Eye (tissue), 1 donor: ENCODE results near the gene PAX3.

Experiments
- DNase-seq: peaks from one replicate; pipeline ENCODE4 v3.0.0-alpha.2; 2015

The PAX3 gene

GRCh38 chr2:222298311-222299150 lies at the start of gene PAX3:
Gene PAX3 (minus strand): TSS chr2:222298998. CDS start chr2:222298615, 383 bp downstream.
- DNase-seq = peak; percentile 71

- no peak for DNase-seq
These were observed 42.5 kb upstream of the PAX3 start for GRCh38 chr2:222341331-222341730.

- no peak for DNase-seq
These were observed 39.6 kb upstream of the PAX3 start for GRCh38 chr2:222338374-222338773.

- no peak for DNase-seq
These were observed 38.1 kb upstream of the PAX3 start for GRCh38 chr2:222336931-222337330.

- DNase-seq = no peak
These were observed 37.6 kb upstream of the PAX3 start for GRCh38 chr2:222336442-222336841.

- no peak for DNase-seq
These were observed 36.1 kb upstream of the PAX3 start for GRCh38 chr2:222334914-222335313.

GRCh38 chr2:222333397-222333796 lies 34.6 kb upstream of the PAX3 start:
- no peak for DNase-seq

- DNase-seq = no peak
These were observed 33.3 kb upstream of the PAX3 start for GRCh38 chr2:222332116-222332515.

GRCh38 chr2:222330910-222331309 lies 32.1 kb upstream of the PAX3 start:
- DNase-seq = no peak

GRCh38 chr2:222322236-222322635 lies 23.4 kb upstream of the PAX3 start:
- no peak for DNase-seq

GRCh38 chr2:222320436-222321395 lies 21.9 kb upstream of the PAX3 start:
- peak; percentile 85 for DNase-seq

GRCh38 chr2:222319586-222320435 lies 21.0 kb upstream of the PAX3 start:
- DNase-seq = peak; percentile 70

- peak; percentile 75 for DNase-seq
These were observed 20.2 kb upstream of the PAX3 start for GRCh38 chr2:222318712-222319585.

GRCh38 chr2:222318026-222318711 lies 19.4 kb upstream of the PAX3 start:
- peak; percentile 89 for DNase-seq

- DNase-seq = peak; percentile 12
These were observed 16.8 kb upstream of the PAX3 start for GRCh38 chr2:222315443-222316121.

- DNase-seq = peak; percentile 56
These were observed 15.0 kb upstream of the PAX3 start for GRCh38 chr2:222313816-222314215.

GRCh38 chr2:222311978-222312738 lies 13.4 kb upstream of the PAX3 start:
- DNase-seq = peak; percentile 63

GRCh38 chr2:222311319-222311977 lies 12.7 kb upstream of the PAX3 start:
- peak; percentile 72 for DNase-seq

- no peak for DNase-seq
These were observed 12.0 kb upstream of the PAX3 start for GRCh38 chr2:222310747-222311318.
